Neuron (in vitro differentiated cells): ENCODE results near the gene FLT4.

Source experiments
- H2AFZ ChIP-seq: one replicate; pipeline ENCODE4 v1.6.1; 2013; ENCODE audit warnings: low read depth, mild to moderate bottlenecking, inconsistent platforms, low read length, moderate library complexity
- H3K27me3 ChIP-seq: one replicate; pipeline ENCODE4 v1.6.1; 2013; ENCODE audit warnings: low read length; ENCODE audit not compliant: insufficient read depth
- H3K36me3 ChIP-seq: one replicate; pipeline ENCODE4 v1.6.1; 2013; ENCODE audit warnings: low read length; ENCODE audit not compliant: insufficient read depth
- H3K4me1 ChIP-seq: one replicate; pipeline ENCODE4 v1.6.1; 2013; ENCODE audit warnings: low read length; ENCODE audit not compliant: insufficient read depth
- H3K4me3 ChIP-seq: 2 replicates; pipeline ENCODE4 v1.5.1; 2013; ENCODE audit warnings: mild to moderate bottlenecking, low read length, moderate library complexity
- H3K9me3 ChIP-seq: one replicate; pipeline ENCODE4 v1.6.1; 2013; ENCODE audit warnings: low read length

The FLT4 gene

GRCh38 chr5:180632768-180633167 is 16.6 kb downstream of the FLT4 start:
- H3K9me3 ChIP-seq, result no peaks in the 10 kb centered on the region
- no peak overlapping the region for H3K4me3 ChIP-seq
- H2AFZ ChIP-seq, result no peak overlapping the region
- no peaks in the 10 kb centered on the region for H3K4me1 ChIP-seq
- H3K27me3 ChIP-seq, result peaks cover 15% of the 10 kb centered on the region
- no peaks in the 10 kb centered on the region for H3K36me3 ChIP-seq

GRCh38 chr5:180631549-180632383 is 17.6 kb downstream of the FLT4 start:
- H3K4me3 ChIP-seq, result no peak overlapping the region
- no peaks in the 10 kb centered on the region for H3K9me3 ChIP-seq
- no peak overlapping the region for H2AFZ ChIP-seq
- H3K36me3 ChIP-seq, result no peaks in the 10 kb centered on the region
- H3K4me1 ChIP-seq, result no peaks in the 10 kb centered on the region
- H3K27me3 ChIP-seq, result peaks cover 22% of the 10 kb centered on the region

- Histone ChIP-seq H2AFZ (no peak overlapping the region), H3K4me1 (no peaks in the 10 kb centered on the region), H3K36me3 (no peaks in the 10 kb centered on the region), H3K4me3 (no peak overlapping the region), H3K27me3 (peaks cover 24% of the 10 kb centered on the region), H3K9me3 (no peaks in the 10 kb centered on the region)
These were observed 19.0 kb downstream of the FLT4 start for GRCh38 chr5:180630426-180630825.

GRCh38 chr5:180629831-180630382 is 19.5 kb downstream of the FLT4 start:
- Histone ChIP-seq H3K9me3 (no peaks in the 10 kb centered on the region), H2AFZ (no peak overlapping the region), H3K27me3 (peaks cover 24% of the 10 kb centered on the region)

GRCh38 chr5:180628827-180629750 is 20.3 kb downstream of the FLT4 start:
- Histone ChIP-seq H3K36me3 (no peaks in the 10 kb centered on the region), H2AFZ (no peak overlapping the region), H3K4me1 (no peaks in the 10 kb centered on the region), H3K9me3 (no peaks in the 10 kb centered on the region), H3K27me3 (peaks cover 24% of the 10 kb centered on the region), H3K4me3 (no peak overlapping the region)

More at GRCh38 chr5:180629831-180630382, 19.5 kb downstream of the FLT4 start:
- Histone ChIP-seq H3K36me3 (no peaks in the 10 kb centered on the region), H3K4me3 (no peak overlapping the region), H3K4me1 (no peaks in the 10 kb centered on the region)

- Histone ChIP-seq H3K4me1 (no peaks in the 10 kb centered on the region), H3K27me3 (peaks cover 24% of the 10 kb centered on the region), H3K4me3 (no peak overlapping the region), H2AFZ (no peak overlapping the region), H3K9me3 (no peaks in the 10 kb centered on the region), H3K36me3 (no peaks in the 10 kb centered on the region)
These were observed 21.2 kb downstream of the FLT4 start for GRCh38 chr5:180628211-180628610.

- H3K27me3 ChIP-seq, result peaks cover 24% of the 10 kb centered on the region
- no peaks in the 10 kb centered on the region for H3K36me3 ChIP-seq
- H3K4me1 ChIP-seq, result no peaks in the 10 kb centered on the region
- no peak overlapping the region for H2AFZ ChIP-seq
- no peaks in the 10 kb centered on the region for H3K9me3 ChIP-seq
- no peak overlapping the region for H3K4me3 ChIP-seq
These were observed 21.8 kb downstream of the FLT4 start for GRCh38 chr5:180627386-180628120.

- Histone ChIP-seq H3K27me3 (peaks cover 24% of the 10 kb centered on the region), H3K36me3 (no peaks in the 10 kb centered on the region), H3K9me3 (no peaks in the 10 kb centered on the region), H3K4me1 (no peaks in the 10 kb centered on the region), H3K4me3 (no peak overlapping the region), H2AFZ (no peak overlapping the region)
These were observed 22.6 kb downstream of the FLT4 start for GRCh38 chr5:180626661-180627385.

- Histone ChIP-seq H3K4me1 (no peaks in the 10 kb centered on the region), H3K9me3 (peaks cover under 1% of the 10 kb centered on the region), H2AFZ (no peak overlapping the region), H3K27me3 (peaks cover 24% of the 10 kb centered on the region), H3K4me3 (no peak overlapping the region), H3K36me3 (no peaks in the 10 kb centered on the region)
These were observed 23.4 kb downstream of the FLT4 start for GRCh38 chr5:180625791-180626660.

- Histone ChIP-seq H3K9me3 (peaks cover 5% of the 10 kb centered on the region), H3K27me3 (peaks cover 24% of the 10 kb centered on the region), H3K36me3 (no peaks in the 10 kb centered on the region), H2AFZ (no peak overlapping the region), H3K4me1 (no peaks in the 10 kb centered on the region), H3K4me3 (no peak overlapping the region)
These were observed 24.1 kb downstream of the FLT4 start for GRCh38 chr5:180625125-180625790.

GRCh38 chr5:180624587-180624986 is 24.8 kb downstream of the FLT4 start:
- Histone ChIP-seq H3K4me3 (no peak overlapping the region), H3K36me3 (no peaks in the 10 kb centered on the region), H3K4me1 (no peaks in the 10 kb centered on the region), H3K9me3 (peaks cover 5% of the 10 kb centered on the region), H2AFZ (no peak overlapping the region), H3K27me3 (peaks cover 20% of the 10 kb centered on the region)
